HG03108 (cell line): ENCODE results near the gene CYP19A1.
"Not testable (repeated sequence)": the region's sequence is repeated elsewhere in the genome, so short reads cannot be mapped to it uniquely, and the experiment has no call there.

Experiments
- ATAC-seq: cut with Tn5 transposase; IDR thresholded peaks from one replicate; pipeline ENCODE4 v1.9.1; 2021; ENCODE audit warnings: moderate library complexity; ENCODE audit not compliant: unreplicated experiment

CYP19A1 gene

GRCh38 chr15:51299187-51300015 is 39.0 kb downstream of the CYP19A1 start:
- no peak for ATAC-seq

- no peak for ATAC-seq
These were observed 39.8 kb downstream of the CYP19A1 start for GRCh38 chr15:51298620-51299019.

GRCh38 chr15:51290720-51291119 is 47.7 kb downstream of the CYP19A1 start:
- no peak for ATAC-seq

DNA sequence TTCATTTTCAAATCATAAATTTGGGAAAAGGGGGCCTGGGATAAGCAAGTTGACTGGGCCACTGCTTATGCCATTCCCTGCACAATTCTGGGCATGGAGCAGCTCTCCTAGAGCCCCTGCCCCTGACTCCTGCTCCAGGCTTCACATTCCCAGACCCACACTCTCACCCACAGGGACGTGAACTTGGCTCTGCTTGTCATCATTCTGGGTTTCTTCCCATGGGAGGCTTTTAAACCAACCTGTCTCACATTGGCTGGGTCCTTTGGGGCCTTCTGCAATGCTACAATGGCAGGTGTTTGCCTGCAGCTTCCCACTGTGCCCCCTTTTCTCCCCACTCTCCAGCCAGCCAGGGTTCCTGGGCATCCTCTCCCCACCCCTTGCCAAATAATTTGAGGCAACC is 49.1 kb downstream of the CYP19A1 start:
- no peak for ATAC-seq

DNA sequence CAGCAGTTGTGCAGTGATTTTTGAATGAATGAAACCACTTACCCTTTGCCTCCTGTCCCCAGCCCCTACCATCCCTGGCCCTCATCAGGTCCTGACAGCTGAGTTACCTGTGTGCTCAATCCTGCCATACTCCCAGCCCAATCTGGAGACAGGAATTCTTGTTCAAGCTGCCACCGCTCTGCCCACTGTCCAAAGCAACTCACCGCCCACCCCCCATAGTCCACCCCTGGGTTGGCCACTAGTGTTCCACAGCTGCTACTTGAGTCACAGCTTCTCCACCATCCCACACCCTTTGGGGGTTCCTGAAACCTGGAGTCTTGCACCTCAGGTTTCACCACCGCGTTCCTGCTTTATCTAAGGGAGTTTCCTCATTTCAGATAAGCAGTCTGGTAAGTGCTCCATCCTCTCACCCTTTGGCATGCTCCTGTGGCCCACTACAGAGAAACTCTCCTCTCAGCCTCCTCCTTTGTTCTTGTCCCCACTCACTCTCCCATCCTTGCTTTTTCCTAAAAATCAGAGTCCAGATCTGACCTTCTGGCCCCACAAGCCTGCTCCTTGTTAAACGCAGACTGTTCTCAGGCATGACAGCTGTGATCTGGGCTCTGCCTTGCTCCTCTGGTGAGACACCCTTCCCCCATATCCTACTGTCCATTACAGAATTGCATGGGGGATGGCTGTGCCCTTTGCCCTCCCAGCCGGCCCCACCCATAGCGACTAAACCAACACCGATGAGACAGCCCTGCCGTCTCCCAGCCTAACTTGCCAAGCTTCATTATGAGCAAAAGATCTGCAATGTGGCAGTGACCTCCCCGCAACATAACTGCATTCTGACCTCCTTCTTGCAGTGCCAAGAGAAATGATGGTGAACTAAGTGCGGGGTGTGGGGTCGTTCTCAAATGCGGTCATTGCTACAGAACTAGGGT is 50.0 kb downstream of the CYP19A1 start:
- ATAC-seq, result no peak

GRCh38 chr15:51286816-51287215 is 51.6 kb downstream of the CYP19A1 start:
- no peak for ATAC-seq

DNA sequence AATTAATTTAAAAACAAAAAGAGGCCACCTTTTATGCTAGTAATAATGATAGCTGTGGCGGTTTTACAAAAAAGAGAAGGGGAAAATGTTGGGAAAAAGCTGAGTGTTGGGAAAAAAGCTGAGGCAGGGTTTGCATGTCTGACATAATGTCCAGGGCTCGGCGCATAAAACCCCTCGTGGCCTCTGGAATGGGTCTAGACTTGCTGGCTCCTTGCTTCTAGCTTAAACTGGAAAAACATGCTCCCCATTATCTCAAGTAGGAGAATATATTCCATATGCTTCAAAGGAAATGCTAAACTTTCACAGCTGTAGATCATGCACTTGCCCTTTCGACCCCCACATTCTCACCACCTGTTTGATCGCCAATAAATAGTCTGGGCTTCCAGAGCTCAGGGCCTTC is 53.0 kb downstream of the CYP19A1 start:
- no peak for ATAC-seq

GRCh38 chr15:51284871-51285270 is 53.5 kb downstream of the CYP19A1 start:
- no peak for ATAC-seq

GRCh38 chr15:51283026-51283425 is 55.4 kb downstream of the CYP19A1 start:
- no peak for ATAC-seq

GRCh38 chr15:51282241-51282640 is 56.2 kb downstream of the CYP19A1 start:
- not testable (repeated sequence) for ATAC-seq

DNA sequence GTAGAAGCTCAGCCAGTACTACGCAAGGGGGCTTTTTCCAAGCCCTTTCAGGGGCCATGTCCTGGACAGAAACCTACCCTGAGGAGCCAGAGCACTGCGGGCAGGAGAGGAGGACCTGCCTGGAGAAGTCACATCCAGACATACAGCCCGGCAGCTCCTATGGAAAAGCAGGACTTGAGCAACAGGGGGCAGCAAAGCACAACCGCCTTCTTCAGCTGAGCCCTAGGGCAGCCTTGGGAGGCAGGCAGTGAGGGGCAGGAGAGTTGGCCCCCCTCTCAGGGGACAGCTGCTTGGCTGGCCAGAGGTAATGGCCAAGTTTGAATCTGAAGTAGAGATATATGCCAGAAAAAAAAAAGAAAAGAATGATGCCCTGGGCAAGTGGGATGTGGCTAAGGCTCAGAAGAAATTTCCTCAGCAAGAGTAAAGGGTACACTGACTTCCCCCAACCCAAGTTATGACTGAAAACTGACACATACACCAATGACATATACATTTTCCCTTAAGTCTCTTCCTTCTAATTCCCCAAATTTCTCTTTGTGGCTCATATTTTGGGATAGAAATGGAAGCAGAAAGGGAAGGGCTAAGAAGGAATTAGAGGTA is 56.9 kb downstream of the CYP19A1 start:
- ATAC-seq, result peak; percentile 59

GRCh38 chr15:51280838-51281237 is 57.6 kb downstream of the CYP19A1 start:
- no peak for ATAC-seq

- no peak for ATAC-seq
These were observed 59.0 kb downstream of the CYP19A1 start for GRCh38 chr15:51279391-51279790.

GRCh38 chr15:51277101-51277500 is 61.3 kb downstream of the CYP19A1 start:
- no peak for ATAC-seq

- ATAC-seq, result no peak
These were observed 63.4 kb downstream of the CYP19A1 start for GRCh38 chr15:51274956-51275355.

DNA sequence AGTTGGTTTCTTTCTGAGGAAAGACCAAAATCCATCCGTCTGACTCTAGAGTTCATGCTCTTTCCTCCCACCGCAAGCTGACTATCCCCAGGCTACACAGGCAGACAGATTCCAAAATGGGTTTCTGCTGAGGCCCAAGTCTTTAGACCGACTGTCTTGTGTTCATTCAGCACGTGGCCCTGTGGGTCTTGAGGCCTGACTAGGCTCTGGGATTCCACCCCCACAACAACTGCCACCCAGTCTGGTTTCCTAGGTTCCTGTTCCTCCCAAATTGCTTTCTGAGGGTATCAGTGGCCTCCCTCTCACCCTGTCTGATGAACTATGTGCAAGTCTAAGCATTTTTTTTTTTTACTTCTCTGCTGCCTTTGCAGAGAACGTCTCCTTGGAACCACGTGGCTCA is 67.7 kb downstream of the CYP19A1 start:
- ATAC-seq, result no peak

- ATAC-seq, result no peak
These were observed 68.9 kb downstream of the CYP19A1 start for GRCh38 chr15:51269496-51269895.

DNA sequence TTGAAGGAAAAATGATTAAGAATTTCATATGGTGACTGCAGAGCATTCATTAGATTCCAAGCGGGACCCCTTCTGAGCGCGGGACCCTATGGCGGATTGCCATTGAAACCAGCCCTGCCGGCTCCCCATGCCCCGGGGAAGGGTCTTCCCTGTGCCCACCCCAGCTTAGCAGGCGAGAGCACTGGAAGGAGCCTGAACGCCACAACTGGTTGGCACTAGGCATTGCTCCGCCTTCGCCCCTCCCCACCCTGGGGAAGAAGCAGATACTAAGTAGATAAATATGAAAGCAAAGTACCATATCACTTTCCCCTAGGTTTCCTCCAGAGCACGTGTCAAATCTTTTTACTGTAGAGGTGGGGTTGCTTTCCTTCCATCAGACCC is 70.7 kb downstream of the CYP19A1 start:
- no peak for ATAC-seq

DNA sequence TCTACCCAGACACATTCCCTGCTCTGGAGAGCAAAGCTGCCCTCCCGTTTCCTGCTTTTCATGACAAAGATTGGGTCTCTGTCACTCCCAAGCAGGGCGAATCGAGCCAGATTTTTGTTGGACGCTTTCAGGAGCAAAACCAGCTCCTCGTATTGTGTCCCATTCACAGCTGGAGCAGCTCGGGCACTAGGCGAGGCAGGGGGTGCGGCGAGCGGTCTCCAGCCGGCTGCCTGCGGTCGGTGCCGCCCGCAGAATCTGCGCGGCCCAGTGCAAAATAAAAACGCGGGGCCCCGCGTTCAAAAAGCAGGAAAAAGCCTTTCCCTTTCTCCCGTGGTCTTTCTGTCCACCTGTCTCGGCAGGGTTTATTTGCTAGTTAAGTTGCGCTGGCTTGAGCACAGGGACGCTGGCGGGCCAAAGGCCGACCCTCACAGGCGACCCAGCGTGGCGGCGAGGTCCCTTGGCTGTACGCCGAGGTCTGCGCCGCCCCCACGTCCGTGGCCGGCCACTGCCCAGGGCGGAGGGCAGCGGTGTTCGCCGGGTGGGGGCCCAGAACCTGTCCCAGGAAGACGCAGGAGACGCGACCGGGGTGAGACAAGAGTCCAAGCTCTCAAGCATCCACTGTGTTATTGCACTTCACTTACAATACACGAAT is 71.2 kb downstream of the CYP19A1 start:
- ATAC-seq, result no peak

DNA sequence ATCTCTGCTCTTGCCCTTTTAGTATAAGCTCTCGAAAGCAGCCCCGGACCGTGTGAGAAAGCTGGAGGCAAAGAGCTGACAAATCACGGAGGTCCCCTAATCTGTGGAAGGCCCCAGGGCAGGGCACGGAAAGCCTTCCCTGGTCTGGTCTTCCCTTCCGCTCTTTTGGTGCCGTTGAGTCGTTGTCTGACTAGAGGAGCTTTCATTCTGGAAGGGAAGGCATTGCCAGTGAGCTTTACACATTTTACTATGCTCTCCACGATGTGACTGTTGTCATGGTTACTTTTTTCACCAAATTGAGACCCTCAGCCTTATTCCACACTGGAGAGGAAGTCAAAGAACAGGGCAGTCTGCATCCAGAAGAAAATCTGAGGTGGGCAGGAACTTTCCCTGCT is 71.7 kb downstream of the CYP19A1 start:
- ATAC-seq, result no peak

DNA sequence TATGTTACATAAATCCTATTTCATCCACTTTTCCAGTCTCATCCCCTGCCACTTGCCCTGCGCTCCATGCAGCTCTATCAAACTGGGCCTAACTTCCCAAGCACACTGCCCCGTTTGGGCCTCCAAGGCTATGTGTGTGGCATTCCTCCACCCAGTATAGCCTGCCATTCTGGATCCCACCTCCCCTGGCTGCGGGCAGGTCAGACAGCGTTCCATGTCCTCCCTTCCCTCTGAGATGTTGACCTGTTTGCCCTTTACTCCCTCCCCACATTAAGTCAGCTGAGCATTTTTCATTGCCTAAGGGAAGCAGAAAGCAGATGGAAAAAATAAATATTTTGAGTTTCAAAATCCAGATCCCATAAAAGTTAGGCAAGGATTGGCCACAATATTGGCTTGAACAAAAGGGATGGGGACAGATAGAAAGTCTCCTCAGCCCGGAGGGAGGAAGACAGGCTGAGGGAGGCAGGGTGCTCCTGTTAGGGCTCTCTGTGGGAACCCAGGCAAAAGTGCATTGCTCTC is 73.3 kb downstream of the CYP19A1 start:
- ATAC-seq, result no peak
